Stimulated activated CD4-positive, alpha-beta T cell treated with anti-CD3 and anti-CD28 coated beads, Interleukin-4, amount 100 ng/mL, for 24 hours (primary cell): Measurements from ENCODE around the gene RASIP1.

ENCODE experiments used
- DNase-seq: peaks from one replicate; pipeline ENCODE4 v3.0.0-alpha.2; 2020

Gene RASIP1

DNA sequence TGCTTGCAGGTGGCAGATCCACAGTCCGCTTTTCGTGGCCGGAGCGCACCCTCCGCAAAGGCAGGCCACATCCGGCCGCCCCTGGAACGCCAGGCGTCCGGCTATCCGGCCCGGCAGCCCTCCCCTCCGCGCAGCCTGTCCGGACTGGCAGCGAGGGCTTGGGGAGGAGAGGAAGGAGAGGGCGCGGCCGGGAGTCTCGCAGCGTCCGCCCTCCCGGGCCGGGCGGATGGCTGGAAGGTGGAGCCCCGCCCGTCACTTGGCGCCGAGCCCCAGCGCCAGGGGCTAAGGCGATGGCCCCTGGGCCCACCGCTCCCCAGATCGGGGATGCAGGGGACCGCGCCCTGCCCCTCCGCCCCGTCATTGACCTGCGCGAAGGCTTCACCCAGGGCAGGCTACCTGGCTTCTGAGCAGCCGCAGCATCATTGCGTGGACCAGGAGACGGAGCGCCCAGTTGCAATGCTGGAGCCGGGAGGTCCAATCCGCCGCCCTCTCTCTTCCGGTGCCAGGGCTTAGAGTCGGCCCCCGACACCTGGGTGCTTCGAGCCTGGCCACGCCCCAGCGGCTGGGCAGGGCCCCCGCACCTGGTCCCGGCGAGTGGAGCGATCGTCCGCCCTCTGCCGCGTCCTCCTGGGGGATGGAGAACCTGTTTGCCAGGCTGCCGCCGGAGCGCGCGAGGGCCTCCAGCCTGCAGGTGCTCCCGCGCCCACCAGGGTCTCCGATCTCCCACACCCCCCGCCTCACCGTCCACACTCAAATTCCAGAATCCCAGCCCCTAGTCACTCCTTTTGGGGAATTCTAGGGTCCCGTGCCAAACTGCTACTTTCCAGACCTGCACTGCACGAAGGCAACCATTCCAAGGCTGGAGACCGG is 12.3 kb upstream of the RASIP1 start, which contains the start of gene FUT1:
FUT1 (minus strand) TSS at position 146 of the 870 bp plus-strand sequence. CDS start 1,360 bp downstream, outside the sequence.
- DNase-seq = peak; percentile 20

DNA sequence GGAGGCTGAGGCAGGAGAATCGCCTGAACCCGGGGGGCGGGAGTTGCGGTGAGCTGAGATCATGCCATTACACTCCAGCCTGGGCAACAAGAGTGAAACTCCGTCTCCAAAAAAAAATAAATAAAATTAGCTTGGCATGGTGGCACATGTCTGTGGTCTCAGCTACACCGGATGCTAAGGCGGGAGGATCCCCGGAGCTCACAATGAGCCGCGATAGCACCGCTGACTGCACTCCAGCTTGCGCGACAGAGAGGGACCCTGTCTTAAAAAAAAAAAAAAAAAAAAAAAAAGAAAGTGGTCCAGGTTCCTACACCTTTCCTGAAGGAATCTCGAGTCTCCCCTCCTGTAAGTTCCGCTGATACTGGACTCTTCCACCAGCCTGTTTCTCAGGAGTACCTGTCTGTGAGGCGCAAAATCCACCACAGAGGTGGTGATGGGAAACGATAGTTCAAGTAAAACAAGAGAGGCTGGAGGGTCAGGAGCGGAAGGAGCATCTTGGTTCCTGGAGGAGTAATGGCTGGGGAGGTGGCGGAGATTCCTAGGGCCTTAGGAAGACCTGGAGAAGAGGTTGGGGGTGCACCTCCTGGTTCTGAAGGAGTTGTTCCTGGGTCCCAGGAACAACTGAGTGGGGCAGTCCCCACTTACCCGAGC is 11.6 kb upstream of the RASIP1 start:
- no peak for DNase-seq

DNA sequence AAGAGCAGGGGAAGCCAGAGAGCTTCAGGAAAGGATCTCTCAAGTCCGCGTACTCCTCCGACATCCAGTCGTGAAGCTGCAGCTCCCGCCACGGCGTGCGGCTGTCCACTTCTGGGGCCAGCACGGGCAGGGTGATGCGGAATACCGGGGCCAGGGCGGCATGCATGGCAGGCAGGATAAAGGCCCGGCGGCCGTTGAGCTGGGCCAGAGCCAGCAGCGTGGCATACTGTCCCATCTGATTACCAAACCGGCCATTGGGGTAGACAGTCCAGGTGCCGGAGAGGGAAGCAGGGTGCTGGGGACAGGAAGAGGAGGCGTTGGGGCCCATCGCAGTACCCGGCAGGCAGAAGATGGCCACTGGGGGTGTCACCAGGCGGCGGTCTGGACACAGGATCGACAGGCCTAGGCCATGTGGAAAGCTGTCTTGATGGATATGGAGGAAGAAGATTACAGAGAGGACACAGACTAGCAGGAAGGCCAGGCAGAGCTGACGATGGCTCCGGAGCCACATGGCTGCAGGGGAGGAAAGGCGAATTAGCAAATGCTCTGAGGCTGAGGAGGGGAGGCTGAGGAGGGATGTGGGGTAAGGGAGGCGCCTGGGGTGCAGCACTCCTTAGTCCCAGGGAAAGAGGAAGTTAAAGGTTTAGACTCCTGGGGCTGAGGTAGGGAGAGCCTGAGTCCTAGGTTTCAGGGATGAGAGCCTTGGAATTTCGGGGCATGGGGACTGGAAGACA is 10.5 kb upstream of the RASIP1 start:
- DNase-seq = no peak

DNA sequence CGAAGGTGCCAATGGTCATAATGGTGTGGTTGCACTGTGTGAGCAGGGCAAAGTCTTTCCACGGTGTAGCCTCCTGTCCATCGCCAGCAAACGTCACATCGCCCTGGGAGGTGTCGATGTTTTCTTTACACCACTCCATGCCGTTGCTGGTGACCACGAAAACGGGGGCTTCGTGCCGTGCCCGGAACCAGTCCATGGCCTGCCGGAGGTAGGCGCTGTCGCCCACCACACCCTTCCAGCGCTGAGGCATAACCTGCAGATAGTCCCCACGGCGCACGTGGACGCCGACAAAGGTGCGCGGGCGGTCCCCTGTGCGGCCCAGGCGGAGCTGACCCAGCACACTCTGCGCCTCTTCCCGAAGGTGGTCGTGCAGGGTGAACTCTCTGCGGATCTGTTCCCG is 9.9 kb upstream of the RASIP1 start:
- no peak for DNase-seq

DNA sequence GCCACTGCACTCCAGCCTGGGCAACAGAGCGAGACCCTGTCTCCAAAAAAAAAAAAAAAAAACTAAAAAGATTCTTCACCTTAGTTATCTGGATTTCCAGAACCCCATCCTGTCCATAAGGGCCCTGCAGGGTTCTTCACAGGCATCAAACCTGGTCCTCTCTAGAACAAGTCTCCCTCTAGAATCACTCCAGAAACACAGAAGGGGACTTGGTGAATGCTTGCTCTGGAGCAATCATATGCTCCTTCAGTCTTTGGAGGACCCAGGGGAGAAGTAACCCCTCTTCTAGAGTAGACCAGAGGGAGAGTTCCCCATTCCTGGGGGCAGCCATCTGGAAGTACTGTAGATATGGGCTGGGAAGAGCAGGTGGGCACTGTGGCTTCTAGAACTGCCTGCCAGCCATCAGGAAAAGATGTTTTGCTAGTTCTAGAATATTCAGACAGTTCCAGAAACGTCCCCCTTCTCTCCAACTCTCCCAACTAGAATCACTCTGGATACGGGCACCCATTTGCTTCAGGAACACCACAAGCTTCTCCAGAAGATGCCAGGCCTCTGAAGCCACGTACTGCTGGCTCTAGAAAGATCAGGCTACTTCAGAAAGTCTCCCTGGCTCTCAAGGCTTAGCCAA is 9.3 kb upstream of the RASIP1 start:
- no peak for DNase-seq

DNA sequence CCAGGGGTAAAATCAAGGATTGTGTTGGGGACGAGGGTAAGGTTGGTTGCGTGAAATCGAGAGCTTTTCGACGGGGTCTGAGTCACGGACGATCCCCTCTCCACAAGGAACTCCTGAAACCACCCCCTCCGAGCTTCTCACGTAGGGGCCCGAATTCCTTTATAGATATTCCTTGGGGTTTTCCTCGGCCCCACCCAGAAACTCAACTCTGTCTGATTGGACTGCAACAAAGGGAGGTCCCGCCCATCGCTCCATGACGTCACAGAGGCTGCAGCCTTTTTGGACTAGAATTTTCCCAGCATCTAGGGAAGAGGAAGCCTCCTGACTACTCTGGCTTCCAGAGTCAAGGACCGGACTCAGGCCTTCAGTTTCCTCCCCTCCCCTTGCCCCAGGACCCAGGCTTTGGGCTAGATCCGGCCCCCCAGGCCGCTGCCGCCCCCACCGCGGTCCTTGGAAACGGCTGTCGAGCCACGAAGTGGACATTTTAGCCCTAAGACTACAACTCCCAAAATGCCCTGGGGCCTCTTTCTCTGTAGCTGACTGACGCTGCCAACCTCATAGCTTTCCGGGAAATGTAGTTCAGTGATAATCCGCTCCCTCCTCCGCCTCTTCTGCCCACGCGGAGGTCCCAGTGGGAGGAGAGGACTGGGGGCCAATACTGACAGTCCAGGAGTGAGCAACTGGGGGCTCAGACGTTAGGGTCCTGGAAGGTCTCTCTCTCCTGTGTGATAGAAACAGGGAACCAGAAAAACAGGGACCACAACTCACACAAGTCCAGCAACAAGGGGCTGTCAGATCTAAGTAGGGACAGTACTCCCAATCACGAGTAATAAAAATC is 6.5 kb upstream of the RASIP1 start, which contains the start of gene IZUMO1:
IZUMO1 (minus strand) TSS at position 172 of the 838 bp plus-strand sequence. CDS start 1,050 bp downstream, outside the sequence.
- peak; percentile 52 for DNase-seq

DNA sequence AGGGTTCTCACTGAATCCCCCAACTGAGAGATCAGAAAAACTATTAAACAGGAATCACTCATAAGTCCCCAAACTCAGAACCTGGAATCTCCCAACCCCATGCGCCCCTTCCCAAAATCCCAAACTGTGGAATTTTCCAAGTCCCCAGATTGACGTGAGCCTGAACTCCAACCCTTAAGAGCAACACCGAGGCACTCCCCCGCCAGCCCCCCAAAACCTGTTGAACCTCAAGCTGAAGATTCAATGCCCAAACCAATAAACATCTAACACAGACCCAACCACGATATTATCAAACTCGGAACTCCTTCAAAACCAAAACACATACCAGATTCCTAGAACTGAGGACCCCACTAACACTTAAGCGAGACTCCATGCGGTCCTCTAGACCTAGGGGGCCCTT is 5.7 kb upstream of the RASIP1 start:
- DNase-seq = no peak

DNA sequence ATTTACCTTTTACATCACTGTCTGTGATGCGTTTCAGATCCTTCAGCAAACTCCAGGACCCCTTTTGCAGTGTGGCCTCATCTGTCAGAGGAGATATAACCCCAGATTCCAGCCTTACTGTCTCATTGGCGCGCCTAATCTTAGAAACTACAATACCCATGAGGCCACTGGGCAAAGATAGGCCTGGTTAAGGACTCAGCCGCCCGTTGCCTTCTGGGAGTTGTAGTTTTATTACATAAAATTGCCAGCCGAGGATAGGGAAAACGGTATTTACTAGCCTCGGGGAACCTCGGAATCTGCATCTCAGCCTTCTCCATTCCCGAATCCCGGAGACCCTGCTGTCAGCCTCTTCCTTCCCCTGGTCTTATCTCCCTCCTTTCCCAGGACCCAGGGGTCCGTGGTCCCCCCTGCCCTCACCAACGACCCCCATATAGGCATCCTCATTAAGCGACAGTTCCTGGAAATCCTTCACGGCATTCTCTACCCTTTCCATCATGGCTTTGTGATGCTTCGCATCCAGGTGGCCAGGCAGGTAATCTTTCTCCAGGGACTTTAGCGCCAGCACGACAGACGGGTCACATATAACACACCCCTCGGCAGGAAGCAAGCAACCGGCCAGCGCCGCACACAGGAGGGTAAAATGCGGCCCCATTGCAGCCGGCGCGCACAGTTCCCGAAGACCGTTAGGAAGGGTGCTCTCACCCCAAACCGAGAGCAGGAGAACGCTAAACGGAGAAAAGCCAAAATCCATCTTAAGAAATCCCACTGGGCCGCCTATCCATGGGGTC is 5.0 kb upstream of the RASIP1 start:
- peak; percentile 61 for DNase-seq

DNA sequence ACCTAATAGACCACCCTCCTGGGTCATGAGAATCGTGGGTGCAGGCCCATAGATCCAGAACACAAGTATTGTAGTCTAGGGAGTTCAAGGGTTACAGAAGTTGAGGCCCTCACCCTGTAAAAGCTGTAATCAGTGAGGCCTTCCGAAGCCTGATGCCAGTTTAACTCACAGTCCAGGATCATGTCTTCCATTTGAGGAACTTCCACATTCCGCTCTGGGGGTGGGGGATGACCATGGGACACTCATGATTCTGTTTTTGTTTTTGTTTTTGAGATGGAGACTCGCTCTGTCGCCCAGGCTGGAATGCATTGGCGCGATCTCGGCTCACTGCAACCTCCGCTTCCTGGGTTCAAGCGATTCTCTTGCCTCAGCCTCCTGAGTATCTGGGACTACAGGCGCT is 1.7 kb upstream of the RASIP1 start:
- no peak for DNase-seq

DNA sequence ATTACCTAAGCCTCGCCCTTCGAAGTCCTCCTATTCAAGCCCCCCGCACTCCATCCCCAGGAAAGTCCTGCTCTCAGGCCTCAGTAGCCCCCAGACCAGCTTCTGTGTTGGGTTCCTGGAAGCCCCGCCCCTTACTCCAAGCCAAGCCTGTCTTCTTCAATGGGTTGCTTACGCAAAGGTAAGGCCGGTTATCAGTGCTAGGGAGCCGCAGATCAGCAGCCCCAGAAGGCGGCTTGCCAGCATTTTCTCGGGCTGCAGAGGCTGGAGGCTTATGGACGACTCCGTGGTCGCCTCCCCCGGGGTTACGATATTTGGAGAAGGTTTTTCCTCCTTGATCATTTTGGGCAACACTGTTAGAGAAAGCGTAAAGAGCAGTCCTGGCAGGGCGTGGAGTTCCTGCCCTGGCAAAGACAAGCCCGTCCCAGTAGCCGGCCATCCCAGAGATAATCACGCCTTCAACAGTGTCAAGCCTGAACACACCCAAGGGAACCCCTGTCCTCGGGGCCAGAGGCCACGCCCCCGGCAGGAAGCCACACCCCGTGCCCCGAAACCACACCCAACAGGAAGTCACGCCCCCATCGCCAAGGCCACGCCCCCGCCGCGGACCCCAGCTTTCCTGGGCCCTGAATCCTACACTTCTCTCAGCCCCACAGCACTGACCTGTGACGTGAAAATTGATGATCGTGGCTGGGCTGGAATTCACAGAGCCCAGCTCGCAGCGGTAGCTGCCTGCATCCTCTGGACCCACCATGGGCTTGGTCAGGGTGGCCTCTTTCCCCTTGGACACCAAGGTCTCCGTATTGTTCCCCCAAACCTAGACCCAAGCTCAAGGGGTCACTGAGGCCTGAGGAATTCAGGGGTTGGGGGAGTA is 954 bp upstream of the RASIP1 start:
- DNase-seq = peak; percentile 32

DNA sequence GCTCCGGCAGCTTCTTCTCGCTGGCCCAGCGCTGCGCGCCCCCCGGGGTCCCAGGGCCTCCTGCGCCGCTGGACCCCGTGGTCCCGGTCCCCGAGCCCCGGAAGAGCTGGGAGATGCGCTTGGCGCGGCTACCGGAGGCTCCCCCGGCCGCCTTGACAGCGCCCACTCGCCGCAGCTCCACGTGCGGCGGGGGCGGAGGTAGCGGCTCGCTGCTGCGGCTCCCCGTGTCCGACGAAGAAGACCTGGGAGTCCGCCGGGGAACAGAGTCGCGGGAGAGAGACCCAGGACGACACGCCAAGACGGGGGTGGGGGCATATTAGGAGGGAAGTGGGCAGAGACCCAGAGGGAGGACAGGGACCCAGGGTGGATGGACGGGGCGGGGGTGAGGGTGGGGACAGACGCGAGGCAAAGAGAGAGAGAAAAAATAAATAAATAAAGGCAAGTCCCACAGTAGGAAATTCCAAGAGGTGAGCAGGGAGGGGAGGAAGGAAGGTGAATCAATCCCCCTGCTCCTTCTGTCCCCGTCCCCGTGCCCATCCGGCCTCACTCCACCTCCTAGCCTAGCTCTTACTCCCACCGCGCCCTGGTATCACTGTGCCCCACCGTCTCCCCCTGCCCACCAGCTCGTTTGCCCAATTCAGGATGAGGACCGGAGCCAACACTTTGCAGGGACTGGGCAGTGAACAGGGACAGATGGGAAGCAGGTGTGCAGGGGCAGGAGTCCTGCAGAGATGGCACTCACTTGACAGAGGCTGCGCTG is 826 bp downstream of the RASIP1 start:
- DNase-seq = no peak

DNA sequence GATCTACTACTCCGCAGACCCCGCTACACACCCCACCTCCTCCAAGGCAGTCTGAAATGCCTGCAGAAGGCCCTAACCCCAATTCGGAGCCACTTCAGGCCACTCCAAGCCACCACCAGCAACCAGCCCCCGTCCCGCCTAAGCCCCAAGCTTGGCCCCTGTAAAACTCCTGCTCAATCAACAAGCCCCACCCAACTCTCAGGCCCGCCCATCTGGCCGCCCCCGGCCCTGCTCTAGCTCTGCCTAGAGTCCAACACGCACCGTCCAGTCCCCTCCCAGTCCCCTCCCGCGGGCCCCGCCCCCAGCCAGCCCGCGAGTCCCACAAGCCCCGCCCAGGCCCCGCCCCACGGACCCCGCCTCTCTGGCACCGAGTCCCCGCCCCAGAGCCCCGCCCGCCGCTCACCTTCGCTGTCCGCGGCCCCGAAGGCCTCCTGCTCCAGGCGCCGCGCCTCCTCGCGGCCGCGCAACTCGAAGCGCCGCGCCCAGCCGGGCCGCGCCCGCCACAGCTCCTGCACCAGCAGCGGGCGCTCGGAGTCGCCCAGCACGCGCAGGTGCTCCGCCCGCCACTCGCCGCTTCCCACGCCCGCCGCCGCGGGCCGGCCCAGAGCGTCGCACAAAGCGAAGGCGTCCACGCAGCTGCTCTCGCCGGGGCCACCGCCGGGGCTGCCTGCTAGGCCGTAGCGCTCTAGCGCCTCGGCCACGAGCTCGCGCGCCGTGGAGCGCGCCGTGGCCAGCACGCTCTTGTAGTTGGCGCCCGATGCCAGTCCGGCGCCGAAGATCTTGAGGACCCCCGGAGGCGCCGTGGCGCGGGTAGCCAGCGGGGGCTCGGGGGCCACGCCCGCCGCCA is 1.6 kb downstream of the RASIP1 start:
- DNase-seq = peak; percentile 91

DNA sequence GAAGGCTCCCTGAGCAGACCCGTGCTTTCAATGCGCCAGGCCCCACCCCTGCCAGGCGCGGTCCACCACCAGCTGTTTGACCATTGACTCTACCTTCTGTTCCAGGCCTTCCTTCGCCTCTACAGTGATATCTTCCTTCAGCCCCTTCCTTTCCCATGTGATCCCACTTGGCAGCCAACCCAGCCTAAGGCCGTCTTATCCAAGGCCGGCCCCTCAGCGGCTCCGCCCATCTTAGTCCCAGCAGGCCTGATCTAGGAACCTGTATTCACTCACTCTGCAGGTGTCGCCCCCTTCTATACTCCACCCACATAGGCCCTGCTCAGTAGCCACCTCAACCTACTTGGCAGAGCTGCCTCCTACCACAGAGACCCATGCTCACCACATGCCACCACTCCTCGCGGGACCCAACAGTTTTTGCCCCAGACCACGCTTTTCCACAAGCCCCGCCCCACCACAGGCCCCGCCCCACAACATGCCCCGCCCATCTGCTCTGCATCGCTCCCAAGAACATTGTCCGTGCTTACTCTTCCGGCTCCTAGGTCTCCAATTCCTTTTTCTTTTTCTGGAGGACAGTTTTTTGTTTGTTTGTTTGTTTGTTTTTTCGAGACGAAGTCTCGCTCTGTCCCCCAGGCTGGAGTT is 2.9 kb downstream of the RASIP1 start:
- DNase-seq = no peak

DNA sequence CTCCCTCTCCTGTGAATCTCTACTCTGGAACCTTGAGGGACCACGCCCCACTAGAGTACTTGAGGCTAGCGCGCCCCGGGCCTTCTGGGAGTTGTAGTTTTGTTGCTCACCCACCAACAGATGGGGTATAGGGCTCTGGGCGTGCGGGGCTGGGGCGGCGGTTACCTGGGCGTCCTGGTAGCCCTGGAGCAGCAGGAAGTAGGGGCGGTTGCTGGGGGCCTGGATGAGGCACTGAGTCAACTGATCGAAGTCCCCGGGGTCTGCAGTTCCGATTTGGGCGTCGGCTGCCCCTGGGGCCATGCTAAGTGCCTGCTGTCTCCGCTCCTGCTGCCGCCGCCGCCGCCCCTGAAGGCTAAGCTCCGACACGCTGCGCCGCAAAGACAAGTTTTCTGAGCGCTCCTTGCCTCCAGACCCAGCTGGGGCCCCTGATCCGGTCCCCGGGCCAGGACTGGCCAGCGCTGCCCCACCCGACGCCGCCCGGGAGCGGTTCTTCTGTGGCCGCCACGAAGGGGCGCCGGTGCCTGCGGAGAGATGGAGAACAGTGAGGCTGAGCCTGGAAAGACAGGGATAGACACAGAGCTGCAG is 5.3 kb downstream of the RASIP1 start:
- DNase-seq = no peak

DNA sequence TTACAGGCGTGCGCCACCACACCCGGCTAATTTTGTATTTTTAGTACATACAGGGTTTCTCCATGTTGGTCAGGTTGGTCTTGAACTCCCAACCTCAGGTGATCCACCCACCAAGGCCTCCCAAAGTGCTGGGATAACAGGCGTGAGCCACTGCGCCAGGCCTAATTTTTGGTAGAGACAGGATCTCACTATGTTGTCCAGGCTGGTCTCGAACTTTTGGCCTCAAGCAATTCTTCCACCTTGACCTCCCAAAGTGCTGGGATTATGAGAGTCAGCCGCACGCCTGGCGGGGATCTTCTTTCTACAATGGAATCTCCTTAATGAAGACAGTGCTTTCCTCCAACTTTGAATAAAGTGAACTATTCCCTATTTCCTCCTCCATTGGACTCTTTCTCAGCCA is 5.8 kb downstream of the RASIP1 start:
- no peak for DNase-seq

DNA sequence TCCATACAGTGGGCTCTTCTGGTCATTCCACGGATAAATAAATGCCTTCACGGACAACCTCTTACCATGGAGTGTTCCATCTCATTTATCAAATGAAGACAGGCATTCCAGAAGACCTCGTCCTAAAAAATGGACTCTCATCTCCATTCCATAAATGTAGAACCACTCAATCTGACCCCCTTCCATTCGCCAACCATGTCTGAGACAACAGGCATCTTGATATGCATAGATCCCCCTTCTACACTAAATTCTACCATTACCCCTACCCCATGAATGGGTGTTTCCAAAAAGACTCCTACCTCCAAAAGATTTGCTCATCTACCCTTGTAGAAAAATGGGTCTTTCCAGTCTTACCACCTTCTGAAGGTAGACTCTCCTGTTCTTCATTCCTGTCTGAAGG is 9.0 kb downstream of the RASIP1 start:
- no peak for DNase-seq

DNA sequence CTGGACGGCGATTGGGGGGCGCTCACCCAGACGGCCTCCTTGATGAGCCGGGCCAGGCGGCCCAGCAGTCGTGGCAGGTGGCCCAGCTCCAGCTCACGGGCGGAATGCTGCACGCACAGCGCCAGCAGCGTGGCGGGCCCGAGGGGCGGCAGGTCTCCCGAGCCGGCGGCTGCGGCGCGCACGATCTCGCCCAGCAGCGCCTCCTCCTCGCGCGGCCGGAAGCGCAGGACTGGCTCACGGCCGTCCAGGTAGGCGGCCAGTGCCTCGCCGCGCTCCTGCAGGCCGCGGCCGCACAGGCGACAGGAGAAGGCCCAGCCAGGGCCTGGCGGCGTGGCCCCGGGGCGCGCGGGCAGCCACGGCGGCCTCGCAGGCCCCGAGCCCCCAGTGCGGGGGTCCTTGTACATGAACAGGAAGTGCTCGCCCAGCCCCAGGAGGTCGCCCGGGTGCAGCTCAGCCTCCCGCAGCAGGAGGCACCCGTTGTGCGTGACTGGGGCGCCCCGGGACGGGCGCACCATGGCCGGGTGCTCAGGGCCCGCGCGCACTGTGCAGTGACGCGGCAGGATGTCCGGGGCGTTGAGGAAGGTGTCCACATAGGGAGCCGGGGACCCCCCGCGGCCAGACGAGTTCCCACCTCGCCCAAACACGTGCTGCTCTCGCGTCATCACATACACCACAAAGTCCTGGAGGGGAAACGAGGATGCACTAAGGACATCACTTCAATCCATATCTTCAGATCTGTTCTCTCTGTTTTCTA is 11.3 kb downstream of the RASIP1 start:
- DNase-seq = no peak
